Astrocyte of the spinal cord (primary cell): ENCODE results near the gene RHOD.

Experiments
- DNase-seq: peaks from one replicate; pipeline ENCODE4 v3.0.0; 2011; ENCODE audit warnings: low read depth, low spot score
- H3K4me3 ChIP-seq: 2 replicates; pipeline ENCODE4 v1.5.1; 2011; ENCODE audit warnings: low read depth, mild to moderate bottlenecking, low read length, moderate library complexity
- in situ Hi-C: cut with HindIII; loops from 2 replicates; pipeline ENCODE4 v1.10.0; 2017; ENCODE audit warnings: low sequenced_read_pairs
- TF ChIP-seq, protein P1 (sequence below): IDR thresholded peaks from 2 replicates; pipeline ENCODE4 v1.5.1; 2012; ENCODE audit warnings: low read depth, mild to moderate bottlenecking, low read length, inconsistent platforms

Gene RHOD

DNA sequence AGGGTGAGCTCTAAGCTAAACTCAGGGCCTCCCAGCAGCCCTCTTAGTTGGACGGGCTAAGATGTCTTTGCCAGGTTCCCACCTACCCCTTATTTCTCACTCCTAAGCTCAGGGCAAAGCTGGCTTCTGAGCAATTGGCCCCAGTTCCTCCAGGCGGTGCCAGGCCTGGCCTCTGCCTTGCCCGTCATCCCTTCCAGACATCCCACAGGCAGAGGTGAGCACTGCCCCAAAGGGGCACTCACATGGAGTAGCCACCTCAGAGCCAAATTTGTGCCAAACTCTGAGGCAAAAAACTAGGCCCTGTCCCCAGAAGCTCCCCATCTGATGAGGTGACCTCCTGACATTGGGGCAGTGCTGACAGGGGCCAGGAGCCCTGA lies 9.7 kb downstream of the RHOD start:
- in situ Hi-C loops: no loop called here
- DNase-seq: no peak
- no peak overlapping the region for H3K4me3 ChIP-seq
- TF ChIP-seq, protein P1, sequence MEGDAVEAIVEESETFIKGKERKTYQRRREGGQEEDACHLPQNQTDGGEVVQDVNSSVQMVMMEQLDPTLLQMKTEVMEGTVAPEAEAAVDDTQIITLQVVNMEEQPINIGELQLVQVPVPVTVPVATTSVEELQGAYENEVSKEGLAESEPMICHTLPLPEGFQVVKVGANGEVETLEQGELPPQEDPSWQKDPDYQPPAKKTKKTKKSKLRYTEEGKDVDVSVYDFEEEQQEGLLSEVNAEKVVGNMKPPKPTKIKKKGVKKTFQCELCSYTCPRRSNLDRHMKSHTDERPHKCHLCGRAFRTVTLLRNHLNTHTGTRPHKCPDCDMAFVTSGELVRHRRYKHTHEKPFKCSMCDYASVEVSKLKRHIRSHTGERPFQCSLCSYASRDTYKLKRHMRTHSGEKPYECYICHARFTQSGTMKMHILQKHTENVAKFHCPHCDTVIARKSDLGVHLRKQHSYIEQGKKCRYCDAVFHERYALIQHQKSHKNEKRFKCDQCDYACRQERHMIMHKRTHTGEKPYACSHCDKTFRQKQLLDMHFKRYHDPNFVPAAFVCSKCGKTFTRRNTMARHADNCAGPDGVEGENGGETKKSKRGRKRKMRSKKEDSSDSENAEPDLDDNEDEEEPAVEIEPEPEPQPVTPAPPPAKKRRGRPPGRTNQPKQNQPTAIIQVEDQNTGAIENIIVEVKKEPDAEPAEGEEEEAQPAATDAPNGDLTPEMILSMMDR: no peak

DNA sequence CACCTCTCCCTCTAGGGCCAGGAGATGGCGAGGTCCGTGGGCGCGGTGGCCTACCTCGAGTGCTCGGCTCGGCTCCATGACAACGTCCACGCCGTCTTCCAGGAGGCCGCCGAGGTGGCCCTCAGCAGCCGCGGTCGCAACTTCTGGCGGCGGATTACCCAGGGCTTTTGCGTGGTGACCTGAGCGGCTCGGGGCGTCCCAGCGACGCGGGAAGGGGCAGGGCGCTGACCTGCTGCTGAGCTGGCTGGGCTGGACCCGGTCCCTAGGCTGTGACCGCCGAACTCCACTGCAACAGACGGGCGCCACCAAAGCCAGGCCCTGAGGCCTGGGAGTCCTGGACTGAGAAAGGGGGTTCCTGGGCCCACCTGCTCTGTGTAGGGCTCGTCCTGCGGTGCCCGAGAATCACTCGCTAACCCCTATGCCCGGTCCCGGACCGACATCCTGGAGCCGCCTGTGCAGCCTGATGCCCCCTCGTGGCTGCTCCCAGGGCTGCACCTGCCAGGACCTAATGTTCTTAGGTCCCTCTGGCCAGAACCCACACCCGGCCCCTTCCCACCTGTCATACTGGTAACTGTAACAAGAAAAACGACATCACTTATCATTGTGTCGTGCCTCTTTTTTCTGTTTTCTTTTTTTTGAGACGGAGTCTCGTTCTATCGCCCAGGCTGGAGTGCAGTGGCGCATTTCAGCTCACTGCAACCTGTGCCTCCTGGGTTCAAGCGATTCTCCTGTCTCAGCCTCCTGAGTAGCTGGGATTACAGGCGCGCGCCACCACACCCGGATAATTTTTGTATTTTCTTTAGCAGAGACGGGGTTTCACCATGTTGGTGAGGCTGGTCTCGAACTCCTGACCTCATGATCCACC lies 15.0 kb downstream of the RHOD start:
- in situ Hi-C loops: no loop called here
- H3K4me3 ChIP-seq: peak overlapping the region; percentile 25
- peak; percentile 74 for DNase-seq
- TF ChIP-seq, protein P1: peak; percentile 96

GRCh38 chr11:67072295-67072694 lies 15.6 kb downstream of the RHOD start:
- TF ChIP-seq, protein P1: no peak
- DNase-seq: no peak
- no peak overlapping the region for H3K4me3 ChIP-seq
- in situ Hi-C loops: no loop called here

DNA sequence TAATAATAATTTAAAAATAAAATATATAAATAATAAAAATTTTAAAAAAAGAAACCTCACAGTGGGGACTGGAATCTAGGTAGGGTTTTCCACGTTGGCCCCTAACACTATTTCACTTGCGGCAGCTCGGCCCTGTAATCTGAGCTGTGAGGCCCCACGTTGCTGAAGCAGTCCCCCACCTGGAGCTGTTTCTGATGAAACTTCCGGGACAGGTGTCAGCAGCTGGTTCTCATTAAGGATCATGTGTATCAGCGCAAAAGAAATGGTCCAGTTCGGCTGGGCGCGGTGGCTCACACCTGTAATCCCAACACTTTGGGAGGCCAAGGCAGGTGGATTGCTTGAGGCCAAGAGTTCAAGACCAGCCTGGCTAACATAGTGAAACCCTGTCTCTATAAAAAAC lies 17.3 kb downstream of the RHOD start:
- in situ Hi-C loops: no loop called here
- H3K4me3 ChIP-seq: no peak overlapping the region
- TF ChIP-seq, protein P1: no peak
- DNase-seq: no peak

DNA sequence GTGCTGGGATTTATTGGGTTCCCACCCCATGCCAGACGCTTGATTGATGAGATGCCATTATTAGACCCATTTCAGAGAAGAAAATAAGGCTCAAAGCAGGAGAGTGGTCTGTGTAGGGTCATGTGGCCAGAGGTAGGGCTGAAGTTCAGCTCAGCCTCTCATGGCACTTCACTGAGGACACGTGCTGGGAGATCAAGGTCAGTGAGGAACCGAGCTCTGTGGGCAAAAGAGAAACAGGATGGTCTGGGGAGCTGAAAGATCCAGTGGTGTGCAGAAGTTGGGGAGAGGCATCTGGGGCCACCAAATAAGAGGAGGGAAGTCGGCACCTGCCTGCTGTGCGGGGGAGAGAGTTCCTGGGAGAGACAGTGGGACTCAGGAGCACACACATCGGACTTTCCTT lies 19.6 kb downstream of the RHOD start:
- no peak for DNase-seq
- TF ChIP-seq, protein P1: no peak
- in situ Hi-C loops: no loop called here
- H3K4me3 ChIP-seq: no peak overlapping the region

GRCh38 chr11:67079065-67079705 lies 22.5 kb downstream of the RHOD start:
- no peak for DNase-seq
- H3K4me3 ChIP-seq: no peak overlapping the region
- TF ChIP-seq, protein P1: no peak
- in situ Hi-C loops: no loop called here
